ENCODE measurements around the gene ACAP1. TPM values are rescaled to one million over a fixed set of nuclear protein-coding genes. Genes with fewer than 3 reads are reported as not detected.

The ACAP1 gene
- total RNA-seq, 1 donor from 2014 or later: 23.2 TPM

DNA sequence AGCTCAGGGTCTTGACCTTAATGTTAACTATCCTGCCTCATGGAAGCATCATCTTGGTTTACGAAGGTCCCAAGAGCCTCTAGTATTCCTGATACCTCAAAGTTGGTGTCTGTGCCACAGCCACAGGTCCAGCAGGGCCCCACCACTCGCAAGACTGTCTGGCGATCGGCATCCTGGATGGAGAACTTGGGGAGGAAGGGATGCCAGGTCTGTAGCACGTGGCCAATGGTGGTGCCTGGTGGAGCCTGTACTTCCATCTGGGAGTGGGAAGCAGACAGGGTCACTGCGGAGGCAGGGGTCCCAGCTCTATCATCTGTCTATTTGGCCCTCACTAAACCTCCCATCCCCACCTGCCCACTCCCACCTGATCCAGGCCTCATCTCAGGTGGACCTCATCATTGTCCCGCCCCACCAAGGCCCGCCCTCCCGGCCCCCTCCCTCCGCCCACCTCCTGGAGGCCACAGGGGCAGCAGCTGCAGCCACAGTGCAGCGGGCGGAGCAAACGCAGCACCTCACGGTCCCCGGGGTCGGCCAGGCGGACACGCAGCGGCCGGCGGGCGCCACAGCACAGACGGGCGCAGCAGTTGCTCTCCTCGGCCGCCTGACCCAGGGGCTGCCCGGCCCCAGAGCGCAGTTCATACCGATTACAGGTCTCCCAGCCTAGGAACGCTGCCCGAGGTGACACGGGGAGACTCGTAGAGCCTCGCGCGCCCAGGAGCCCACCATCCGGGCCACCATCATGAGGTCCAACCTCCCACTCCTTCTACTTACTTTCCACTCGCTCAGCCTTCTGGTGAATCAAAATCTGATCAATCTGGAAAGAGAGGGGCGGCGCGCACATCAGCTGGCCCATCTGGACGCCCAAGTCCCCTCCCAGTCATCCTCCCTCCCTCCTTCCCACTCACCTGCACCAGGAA lies 56.6 kb downstream of the ACAP1 start:
- TF ChIP-seq, protein P1, sequence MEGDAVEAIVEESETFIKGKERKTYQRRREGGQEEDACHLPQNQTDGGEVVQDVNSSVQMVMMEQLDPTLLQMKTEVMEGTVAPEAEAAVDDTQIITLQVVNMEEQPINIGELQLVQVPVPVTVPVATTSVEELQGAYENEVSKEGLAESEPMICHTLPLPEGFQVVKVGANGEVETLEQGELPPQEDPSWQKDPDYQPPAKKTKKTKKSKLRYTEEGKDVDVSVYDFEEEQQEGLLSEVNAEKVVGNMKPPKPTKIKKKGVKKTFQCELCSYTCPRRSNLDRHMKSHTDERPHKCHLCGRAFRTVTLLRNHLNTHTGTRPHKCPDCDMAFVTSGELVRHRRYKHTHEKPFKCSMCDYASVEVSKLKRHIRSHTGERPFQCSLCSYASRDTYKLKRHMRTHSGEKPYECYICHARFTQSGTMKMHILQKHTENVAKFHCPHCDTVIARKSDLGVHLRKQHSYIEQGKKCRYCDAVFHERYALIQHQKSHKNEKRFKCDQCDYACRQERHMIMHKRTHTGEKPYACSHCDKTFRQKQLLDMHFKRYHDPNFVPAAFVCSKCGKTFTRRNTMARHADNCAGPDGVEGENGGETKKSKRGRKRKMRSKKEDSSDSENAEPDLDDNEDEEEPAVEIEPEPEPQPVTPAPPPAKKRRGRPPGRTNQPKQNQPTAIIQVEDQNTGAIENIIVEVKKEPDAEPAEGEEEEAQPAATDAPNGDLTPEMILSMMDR (IDR thresholded peaks at IDR 0.05): no peak
- Histone ChIP-seq H3K9me3 (no peaks in the 10 kb centered on the region), H3K4me1 (peaks cover 7% of the 10 kb centered on the region), H3K27me3 (no peaks in the 10 kb centered on the region), H3K36me3 (peaks cover 17% of the 10 kb centered on the region), H3K4me3 (peak overlapping the region; percentile 76), H3K27ac (peak overlapping the region; percentile 92)
- DNase-seq (no peak), ATAC-seq (no peak)
- intact Hi-C loops (cut with DNase I): no loop called here

DNA sequence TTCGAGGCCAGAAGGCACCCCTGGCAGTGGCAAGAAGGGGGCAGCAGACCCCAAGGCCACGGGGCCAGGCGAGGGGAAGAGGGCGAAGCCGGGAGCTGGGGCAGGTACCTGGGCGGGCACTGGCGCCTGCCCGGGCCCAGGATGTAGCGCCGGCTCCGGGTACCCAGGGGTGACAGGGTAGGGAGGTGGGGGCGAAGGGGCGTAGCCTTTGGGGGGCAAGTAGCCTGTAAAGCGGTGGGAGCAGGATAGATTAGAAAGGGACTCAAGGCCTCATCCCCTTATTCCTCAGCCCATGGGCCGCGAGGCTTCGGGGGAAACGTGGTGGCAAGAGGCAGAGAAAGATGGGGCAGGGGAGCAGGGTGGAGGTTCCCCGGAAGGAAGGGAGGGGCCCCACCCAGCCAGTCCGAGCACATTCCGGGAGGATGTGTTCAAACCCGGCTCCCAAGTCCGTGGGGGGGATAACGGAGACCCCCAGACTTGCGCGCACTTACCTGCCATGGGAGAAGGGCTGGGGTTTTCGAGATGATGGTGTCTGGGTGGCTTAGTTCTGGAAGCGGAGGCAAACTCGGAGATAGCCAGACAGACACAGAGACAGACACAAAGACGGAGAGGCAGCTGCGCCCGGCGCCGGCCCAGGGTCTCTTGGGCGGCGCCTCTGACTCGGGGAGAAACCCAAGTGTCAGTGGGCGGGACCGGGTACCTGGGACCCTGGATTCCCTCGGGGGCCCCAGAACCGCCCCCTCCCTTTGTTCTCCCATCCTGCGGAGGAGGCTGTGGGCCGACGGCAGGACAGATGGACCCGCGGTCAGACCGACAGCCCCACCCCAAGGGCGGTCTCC lies 57.5 kb downstream of the ACAP1 start:
- DNase-seq: no peak
- intact Hi-C loops (cut with DNase I): no loop called here
- Histone ChIP-seq H3K27me3 (no peaks in the 10 kb centered on the region), H3K9me3 (no peaks in the 10 kb centered on the region), H3K4me3 (peak overlapping the region; percentile 76), H3K4me1 (peaks cover 7% of the 10 kb centered on the region), H3K27ac (peak overlapping the region; percentile 92), H3K36me3 (peaks cover 11% of the 10 kb centered on the region)
- peak; percentile 14 for ATAC-seq
- TF ChIP-seq, protein P1 (IDR thresholded peaks at IDR 0.05): no peak

DNA sequence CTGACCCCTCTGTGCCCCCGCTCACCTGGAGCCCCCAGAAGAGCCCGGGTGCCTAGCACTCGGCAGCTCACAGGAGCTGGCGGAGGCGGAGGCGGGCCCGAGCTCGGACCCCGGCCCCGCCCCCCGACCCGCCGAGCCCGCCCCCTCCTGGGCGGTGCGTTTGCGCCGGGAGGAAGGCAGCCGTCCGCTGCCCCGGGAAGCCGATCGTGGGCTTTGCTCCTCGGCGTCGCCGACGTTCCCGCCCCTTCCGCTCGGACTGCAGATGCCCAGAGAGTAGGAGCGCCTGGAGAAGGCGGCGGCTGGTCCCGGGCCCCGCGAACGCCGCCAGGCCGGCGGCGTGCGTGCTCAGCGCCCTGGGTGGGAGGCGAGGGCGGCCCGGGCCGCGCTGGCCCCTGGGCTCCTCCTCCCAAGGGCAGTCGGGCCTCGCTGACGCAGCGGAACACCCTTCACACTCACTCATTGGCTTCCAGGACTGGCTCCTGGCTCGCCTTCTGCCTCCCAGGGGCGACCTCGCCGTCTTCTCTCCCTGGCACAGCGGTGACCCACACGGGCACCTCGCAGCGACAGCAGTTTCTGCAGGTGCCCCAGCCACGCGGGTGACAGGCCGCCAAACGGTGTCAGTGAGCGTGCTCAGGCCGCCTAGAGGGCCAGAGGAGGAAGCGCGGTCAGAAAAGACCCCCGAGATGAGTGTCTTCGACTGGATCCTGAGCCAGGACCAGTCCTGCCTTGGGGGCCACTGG lies 58.3 kb downstream of the ACAP1 start, which contains the start of gene PLSCR3:
Gene PLSCR3, minus strand, starts transcription at position 74 of the 740 bp plus-strand sequence. CDS start 415 bp downstream, outside the sequence.
- DNase-seq: peak; percentile 95
- Histone ChIP-seq H3K4me3 (peak within 1 kb of the TSS; percentile 76), H3K27ac (peak within 1 kb of the TSS; percentile 92), H3K36me3 (peaks cover 3% of the 10 kb centered on the region), H3K4me1 (peaks cover 7% of the 10 kb centered on the region), H3K9me3 (no peaks in the 10 kb centered on the region), H3K27me3 (no peaks in the 10 kb centered on the region)
- ATAC-seq: peak; percentile 94
- TF ChIP-seq, protein P1 (IDR thresholded peaks at IDR 0.05): peak; percentile 44
- intact Hi-C loops (cut with DNase I): no loop called here

DNA sequence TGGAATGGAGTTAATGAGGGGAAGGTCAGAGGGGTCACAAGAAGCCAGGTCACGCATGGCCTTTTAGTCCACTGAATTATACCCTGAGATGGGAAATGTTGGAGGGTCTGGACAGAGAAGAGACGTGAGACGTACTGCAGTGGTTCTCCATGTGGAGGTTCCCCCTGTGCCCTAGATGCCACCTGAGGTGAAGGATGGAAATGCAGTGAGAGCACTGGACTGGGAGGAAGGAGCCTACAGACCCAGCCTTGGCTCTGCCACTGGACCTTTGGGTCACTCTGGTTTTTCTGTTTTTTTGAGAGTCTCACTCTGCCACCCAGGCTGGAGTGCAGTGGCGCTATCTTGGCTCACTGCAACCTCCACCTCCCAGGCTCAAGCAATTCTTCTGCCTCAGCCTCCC lies 59.8 kb downstream of the ACAP1 start:
- DNase-seq: no peak
- ATAC-seq: no peak
- intact Hi-C loops (cut with DNase I): no loop called here
- no peaks in the 10 kb centered on the region for H3K27me3 ChIP-seq
- H3K9me3 ChIP-seq: no peaks in the 10 kb centered on the region
- peaks cover 7% of the 10 kb centered on the region for H3K4me1 ChIP-seq
- H3K36me3 ChIP-seq: no peaks in the 10 kb centered on the region
- no peak overlapping the region for H3K4me3 ChIP-seq
- no peak overlapping the region for H3K27ac ChIP-seq
- TF ChIP-seq, protein P1 (IDR thresholded peaks at IDR 0.05): no peak

DNA sequence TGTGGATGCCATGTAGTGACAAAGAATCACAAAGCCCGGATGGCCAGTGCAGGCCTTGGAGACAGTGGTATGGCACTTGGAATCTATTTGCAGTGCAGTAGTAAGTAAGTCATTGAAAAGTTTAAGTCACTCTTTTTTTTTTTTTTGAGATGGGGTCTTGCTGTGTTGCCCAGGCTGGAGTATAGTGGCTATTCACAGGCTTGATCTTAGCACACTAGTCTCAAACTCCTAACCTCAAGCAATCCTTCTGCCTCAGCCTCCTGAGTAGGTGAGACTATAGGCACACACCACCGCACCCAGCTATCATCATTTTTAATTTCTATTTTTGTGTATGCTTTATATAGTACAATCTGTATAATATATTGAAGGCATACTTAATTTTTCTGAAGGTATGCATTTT lies 62.3 kb downstream of the ACAP1 start:
- intact Hi-C loops (cut with DNase I): no loop called here
- no peaks in the 10 kb centered on the region for H3K9me3 ChIP-seq
- TF ChIP-seq, protein P1 (IDR thresholded peaks at IDR 0.05): no peak
- ATAC-seq (no peak), DNase-seq (no peak)
- H3K36me3 ChIP-seq: no peaks in the 10 kb centered on the region
- no peak overlapping the region for H3K4me3 ChIP-seq
- no peaks in the 10 kb centered on the region for H3K27me3 ChIP-seq
- no peak overlapping the region for H3K27ac ChIP-seq
- peaks cover 12% of the 10 kb centered on the region for H3K4me1 ChIP-seq
